Breast epithelium (tissue), 3 donors: ENCODE data around the gene PLA2G12A.

ENCODE experiments used
- CTCF ChIP-seq, 3 donors: fragments of 450-650 bp; IDR thresholded peaks; one replicate each; pipeline ENCODE4 v1.5.1; 2016 to 2017; ENCODE audit warnings: antibody characterized with exemption in 3 of 3, mild to moderate bottlenecking in 3 of 3, moderate library complexity in 3 of 3
- POLR2A ChIP-seq: fragments of 450-650 bp; IDR thresholded peaks from one replicate; pipeline ENCODE4 v1.6.1; 2016; ENCODE audit warnings: antibody characterized with exemption, mild to moderate bottlenecking, moderate library complexity
- POLR2AphosphoS5 ChIP-seq, 3 donors: sonication (generic); formaldehyde crosslinking; IDR thresholded peaks; one replicate each; pipeline ENCODE4 v1.6.1; 2017; ENCODE audit warnings: antibody characterized with exemption in 3 of 3

DNA sequence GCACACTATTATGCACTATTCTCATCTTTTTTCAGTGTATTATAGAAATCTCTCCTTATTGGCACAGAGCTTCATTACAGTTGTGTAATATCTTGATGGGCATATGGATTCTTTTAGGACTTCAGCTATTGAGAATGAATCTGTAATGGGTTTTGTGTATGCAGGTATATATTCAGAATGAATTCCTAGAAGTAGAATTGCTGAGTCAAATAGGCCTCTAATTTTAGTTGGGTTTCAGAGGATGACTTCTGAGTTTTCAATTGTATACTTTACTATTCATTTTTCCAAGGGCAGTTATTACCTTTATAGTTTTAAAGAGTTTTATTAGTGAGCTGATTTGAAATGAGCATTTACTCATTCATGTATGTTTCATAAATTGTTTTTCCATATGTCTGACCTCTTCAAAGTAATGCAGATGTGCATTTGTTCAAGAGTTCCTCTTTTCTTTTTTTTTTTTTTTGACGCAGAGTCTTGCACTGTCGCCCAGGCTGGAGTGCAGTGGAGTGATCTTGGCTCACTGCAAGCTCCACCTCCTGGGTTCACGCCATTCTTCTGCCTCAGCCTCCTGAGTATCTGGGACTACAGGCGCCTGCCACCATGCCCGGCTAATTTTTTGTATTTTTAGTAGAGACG lies 46.1 kb downstream of the PLA2G12A start:
- no peak for TF ChIP-seq CTCF (IDR thresholded peaks at IDR 0.05)
- no peak for TF ChIP-seq POLR2AphosphoS5 (IDR thresholded peaks at IDR 0.05)
- no peak for TF ChIP-seq POLR2A
